ENCODE measurements around the gene HNRNPU.

The HNRNPU gene

GRCh38 chr1:244864253-244865027 lies at the start of gene HNRNPU:
Gene HNRNPU, minus strand, starts transcription at chr1:244864543. Its CDS starts 236 bp downstream, at chr1:244864307.
- Histone ChIP-seq H3K9me3 (ENCODE audit: control insufficient read depth, insufficient read depth, low read depth, low read length) (no peaks in the 10 kb centered on the region), H3K4me3 (ENCODE audit: low read depth, low read length) (peak within 1 kb of the TSS; percentile 80), H3K27ac (ENCODE audit: extremely low read depth, low read depth, low read length) (peak within 1 kb of the TSS; percentile 100), H3K4me1 (ENCODE audit: control insufficient read depth, insufficient read depth, low read length) (peaks cover 16% of the 10 kb centered on the region), H3K36me3 (ENCODE audit: control insufficient read depth in 2 of 2, insufficient read depth in 1 of 2, low read length in 2 of 2) (peaks cover 23 to 37% of the 10 kb centered on the region in 2 experiments)
- CTCF ChIA-PET = interaction anchor here (0.7 to 6.6 kb wide), 8 partner anchors 12 to 177 kb away, joined by 3 to 38 read pairs (median 4); a partner anchor contains a TSS
- POLR2A ChIA-PET = interaction anchor here (0.5 to 5.5 kb wide), 13 partner anchors 11 to 186 kb away, joined by 3 to 98 read pairs (median 5); partner anchors contain the start of gene COX20
- TF ChIP-seq GLIS1 (tag by site-specific recombination; IDR thresholded peaks at IDR 0.05) (peak; percentile 56; the same call in 1 of the 2 replicates), ZSCAN30 (tag by site-specific recombination; IDR thresholded peaks at IDR 0.05) (peak; percentile 78), ZNF404 (tag by site-specific recombination; IDR thresholded peaks at IDR 0.05) (no peak), ZNF580 (tag by site-specific recombination; IDR thresholded peaks at IDR 0.05) (peak; percentile 47; the same call in 1 of the 2 replicates), ZNF600 (tag by site-specific recombination; IDR thresholded peaks at IDR 0.05) (peak; percentile 53), ZNF211 (tag by site-specific recombination; IDR thresholded peaks at IDR 0.05; ENCODE audit: low read depth) (no peak), ZNF561 (tag by site-specific recombination; IDR thresholded peaks at IDR 0.05; ENCODE audit: borderline replicate concordance) (peak; percentile 77), HOXD13 (CRISPR knock-in tag; IDR thresholded peaks at IDR 0.05; ENCODE audit: borderline replicate concordance) (0 out of 2 replicates have a peak, but pooled peaks have one; percentile 46), ZNF843 (tag by site-specific recombination; IDR thresholded peaks at IDR 0.05) (peak; percentile 35), ZFHX2 (tag by site-specific recombination; conservative IDR thresholded peaks at IDR 0.05) (peak; percentile 77), ZNF449 (tag by site-specific recombination; IDR thresholded peaks at IDR 0.05) (0 out of 2 replicates have a peak, but pooled peaks have one; percentile 8), ZNF658 (tag by site-specific recombination; IDR thresholded peaks at IDR 0.05) (no peak), HOXC10 (CRISPR knock-in tag; IDR thresholded peaks at IDR 0.05) (peak; percentile 84; the same call in 1 of the 2 replicates), GLIS2 (tag by site-specific recombination; IDR thresholded peaks at IDR 0.05) (peak; percentile 58; the same call in 1 of the 2 replicates), KLF9 (tag by site-specific recombination; IDR thresholded peaks at IDR 0.05; ENCODE audit: low read depth) (peak; percentile 96), ZEB2 (tag by site-specific recombination; IDR thresholded peaks at IDR 0.05) (peak; percentile 98), ZNF701 (tag by site-specific recombination; IDR thresholded peaks at IDR 0.05) (no peak), TRIM28 (IDR thresholded peaks at IDR 0.05; ENCODE audit: borderline replicate concordance, low read length) (peak; percentile 41; the same call in 1 of the 2 replicates), ZNF341 (tag by site-specific recombination; IDR thresholded peaks at IDR 0.05; ENCODE audit: low read depth) (0 out of 2 replicates have a peak, but pooled peaks have one; percentile 48), ZNF335 (tag by site-specific recombination; conservative IDR thresholded peaks at IDR 0.05) (peak; percentile 83), ZNF362 (tag by site-specific recombination; IDR thresholded peaks at IDR 0.05) (no peak; the same call in 1 of the 2 replicates), SP2 (tag by site-specific recombination; IDR thresholded peaks at IDR 0.05) (peak; percentile 99)
- TF ChIP-seq, protein P1, sequence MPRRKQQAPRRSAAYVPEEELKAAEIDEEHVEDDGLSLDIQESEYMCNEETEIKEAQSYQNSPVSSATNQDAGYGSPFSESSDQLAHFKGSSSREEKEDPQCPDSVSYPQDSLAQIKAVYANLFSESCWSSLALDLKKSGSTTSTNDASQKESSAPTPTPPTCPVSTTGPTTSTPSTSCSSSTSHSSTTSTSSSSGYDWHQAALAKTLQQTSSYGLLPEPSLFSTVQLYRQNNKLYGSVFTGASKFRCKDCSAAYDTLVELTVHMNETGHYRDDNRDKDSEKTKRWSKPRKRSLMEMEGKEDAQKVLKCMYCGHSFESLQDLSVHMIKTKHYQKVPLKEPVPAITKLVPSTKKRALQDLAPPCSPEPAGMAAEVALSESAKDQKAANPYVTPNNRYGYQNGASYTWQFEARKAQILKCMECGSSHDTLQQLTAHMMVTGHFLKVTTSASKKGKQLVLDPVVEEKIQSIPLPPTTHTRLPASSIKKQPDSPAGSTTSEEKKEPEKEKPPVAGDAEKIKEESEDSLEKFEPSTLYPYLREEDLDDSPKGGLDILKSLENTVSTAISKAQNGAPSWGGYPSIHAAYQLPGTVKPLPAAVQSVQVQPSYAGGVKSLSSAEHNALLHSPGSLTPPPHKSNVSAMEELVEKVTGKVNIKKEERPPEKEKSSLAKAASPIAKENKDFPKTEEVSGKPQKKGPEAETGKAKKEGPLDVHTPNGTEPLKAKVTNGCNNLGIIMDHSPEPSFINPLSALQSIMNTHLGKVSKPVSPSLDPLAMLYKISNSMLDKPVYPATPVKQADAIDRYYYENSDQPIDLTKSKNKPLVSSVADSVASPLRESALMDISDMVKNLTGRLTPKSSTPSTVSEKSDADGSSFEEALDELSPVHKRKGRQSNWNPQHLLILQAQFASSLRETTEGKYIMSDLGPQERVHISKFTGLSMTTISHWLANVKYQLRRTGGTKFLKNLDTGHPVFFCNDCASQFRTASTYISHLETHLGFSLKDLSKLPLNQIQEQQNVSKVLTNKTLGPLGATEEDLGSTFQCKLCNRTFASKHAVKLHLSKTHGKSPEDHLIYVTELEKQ (tag by site-specific recombination; IDR thresholded peaks at IDR 0.05; ENCODE audit: borderline replicate concordance) = 0 out of 2 replicates have a peak, but pooled peaks have one; percentile 36
- TF ChIP-seq, protein P2, sequence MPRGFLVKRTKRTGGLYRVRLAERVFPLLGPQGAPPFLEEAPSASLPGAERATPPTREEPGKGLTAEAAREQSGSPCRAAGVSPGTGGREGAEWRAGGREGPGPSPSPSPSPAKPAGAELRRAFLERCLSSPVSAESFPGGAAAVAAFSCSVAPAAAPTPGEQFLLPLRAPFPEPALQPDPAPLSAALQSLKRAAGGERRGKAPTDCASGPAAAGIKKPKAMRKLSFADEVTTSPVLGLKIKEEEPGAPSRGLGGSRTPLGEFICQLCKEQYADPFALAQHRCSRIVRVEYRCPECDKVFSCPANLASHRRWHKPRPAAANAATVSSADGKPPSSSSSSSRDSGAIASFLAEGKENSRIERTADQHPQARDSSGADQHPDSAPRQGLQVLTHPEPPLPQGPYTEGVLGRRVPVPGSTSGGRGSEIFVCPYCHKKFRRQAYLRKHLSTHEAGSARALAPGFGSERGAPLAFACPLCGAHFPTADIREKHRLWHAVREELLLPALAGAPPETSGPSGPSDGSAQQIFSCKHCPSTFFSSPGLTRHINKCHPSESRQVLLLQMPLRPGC (tag by site-specific recombination; IDR thresholded peaks at IDR 0.05) = 0 out of 2 replicates have a peak, but pooled peaks have one; percentile 20
- TF ChIP-seq, protein P3, sequence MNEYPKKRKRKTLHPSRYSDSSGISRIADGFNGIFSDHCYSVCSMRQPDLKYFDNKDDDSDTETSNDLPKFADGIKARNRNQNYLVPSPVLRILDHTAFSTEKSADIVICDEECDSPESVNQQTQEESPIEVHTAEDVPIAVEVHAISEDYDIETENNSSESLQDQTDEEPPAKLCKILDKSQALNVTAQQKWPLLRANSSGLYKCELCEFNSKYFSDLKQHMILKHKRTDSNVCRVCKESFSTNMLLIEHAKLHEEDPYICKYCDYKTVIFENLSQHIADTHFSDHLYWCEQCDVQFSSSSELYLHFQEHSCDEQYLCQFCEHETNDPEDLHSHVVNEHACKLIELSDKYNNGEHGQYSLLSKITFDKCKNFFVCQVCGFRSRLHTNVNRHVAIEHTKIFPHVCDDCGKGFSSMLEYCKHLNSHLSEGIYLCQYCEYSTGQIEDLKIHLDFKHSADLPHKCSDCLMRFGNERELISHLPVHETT (tag by site-specific recombination; IDR thresholded peaks at IDR 0.05) = peak; percentile 13; the same call in 1 of the 2 replicates
- TF ChIP-seq, protein P4, sequence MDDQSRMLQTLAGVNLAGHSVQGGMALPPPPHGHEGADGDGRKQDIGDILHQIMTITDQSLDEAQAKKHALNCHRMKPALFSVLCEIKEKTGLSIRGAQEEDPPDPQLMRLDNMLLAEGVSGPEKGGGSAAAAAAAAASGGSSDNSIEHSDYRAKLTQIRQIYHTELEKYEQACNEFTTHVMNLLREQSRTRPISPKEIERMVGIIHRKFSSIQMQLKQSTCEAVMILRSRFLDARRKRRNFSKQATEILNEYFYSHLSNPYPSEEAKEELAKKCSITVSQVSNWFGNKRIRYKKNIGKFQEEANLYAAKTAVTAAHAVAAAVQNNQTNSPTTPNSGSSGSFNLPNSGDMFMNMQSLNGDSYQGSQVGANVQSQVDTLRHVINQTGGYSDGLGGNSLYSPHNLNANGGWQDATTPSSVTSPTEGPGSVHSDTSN (CRISPR knock-in tag; IDR thresholded peaks at IDR 0.05) = peak; percentile 94
